HG02970 (cell line): ENCODE measurements around the gene M6PR.

Experiments used
- ATAC-seq: cut with Tn5 transposase; IDR thresholded peaks from one replicate; pipeline ENCODE4 v1.9.1; 2021; ENCODE audit warnings: mild to moderate bottlenecking, moderate library complexity, moderate number of reproducible peaks; ENCODE audit not compliant: unreplicated experiment, low FRiP score

M6PR gene

DNA sequence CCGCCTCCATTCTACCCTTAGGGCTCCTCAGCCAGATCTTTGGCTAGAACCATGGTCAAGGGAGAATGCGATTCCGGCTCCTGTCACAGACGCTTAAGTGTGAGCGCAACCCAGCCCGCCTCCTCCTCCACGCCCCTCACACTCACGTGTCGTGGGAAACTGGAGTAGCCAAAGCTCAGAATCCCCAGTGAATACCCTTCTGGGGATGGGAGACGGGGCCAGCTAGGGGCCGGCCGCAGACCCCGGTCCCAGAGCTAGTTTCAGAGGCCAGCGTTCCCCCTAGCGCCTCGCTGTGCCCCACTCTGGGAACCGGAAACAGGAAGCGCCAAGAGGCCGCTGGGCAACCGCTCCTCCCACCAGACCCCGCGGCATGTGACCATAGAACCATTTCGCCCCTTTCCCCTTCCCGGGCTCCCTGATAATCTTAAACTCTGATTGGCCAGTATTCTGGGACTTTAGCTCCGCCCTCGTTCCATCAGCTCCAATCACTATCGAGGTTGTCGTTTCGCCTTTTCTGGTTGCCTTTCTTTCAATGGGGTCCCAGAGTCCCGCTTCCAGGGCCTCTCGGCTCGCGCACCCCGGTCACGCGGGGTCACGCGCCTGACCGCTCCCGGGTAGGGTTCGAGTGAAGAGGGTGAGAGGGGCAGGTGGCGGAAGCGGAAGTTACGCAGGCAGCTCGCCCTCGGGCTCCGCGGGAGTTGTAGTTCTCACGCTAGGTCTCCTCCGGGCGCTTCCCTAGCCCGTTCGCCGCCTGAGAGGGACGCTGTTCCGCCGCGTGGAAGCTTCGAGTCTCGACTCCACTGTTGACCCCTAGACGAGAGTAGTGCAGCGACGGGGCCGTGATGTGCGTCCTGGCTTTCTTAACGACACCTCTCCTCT is at the start of gene M6PR:
Gene M6PR (minus strand): TSS at position 304 of the 879 bp plus-strand sequence. CDS start 3,241 bp downstream, outside the sequence.
- peak; percentile 85 for ATAC-seq

GRCh38 chr12:8996682-8997405 is 47.4 kb upstream of the M6PR start:
- peak; percentile 91 for ATAC-seq

DNA sequence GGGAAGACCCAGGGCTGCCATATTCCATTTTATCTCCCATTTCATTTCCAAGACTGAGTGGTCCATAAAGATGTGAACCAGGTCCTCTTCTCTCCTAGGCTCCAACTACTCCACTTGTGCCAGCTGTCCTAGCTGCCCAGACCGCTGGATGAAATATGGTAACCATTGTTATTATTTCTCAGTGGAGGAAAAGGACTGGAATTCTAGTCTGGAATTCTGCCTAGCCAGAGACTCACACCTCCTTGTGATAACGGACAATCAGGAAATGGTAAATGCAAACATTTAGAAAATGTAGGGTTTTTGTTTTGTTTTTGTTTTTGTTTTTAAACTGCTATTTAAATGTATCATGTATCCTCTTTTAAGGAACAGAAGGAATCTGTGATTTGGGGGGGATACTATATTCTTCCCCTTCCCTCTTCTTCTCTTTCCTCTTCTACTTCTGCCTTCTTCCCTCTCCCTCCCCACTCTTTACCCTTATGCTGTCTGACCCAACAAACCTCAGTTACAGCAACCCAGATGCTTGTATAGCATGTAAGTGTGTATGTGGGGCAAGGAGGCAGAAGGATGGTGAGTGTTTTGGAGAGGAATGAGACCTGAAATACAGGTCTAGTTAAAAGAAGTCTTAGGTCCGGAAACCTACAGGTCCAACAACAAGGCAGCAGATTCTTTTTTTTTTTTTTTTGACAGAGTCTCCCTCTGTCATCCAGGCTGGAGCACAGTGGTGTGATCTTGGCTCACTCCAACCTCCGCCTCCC is 45.8 kb upstream of the M6PR start:
- no peak for ATAC-seq

- no peak for ATAC-seq
Observed at GRCh38 chr12:8993827-8994226, 44.4 kb upstream of the M6PR start.

DNA sequence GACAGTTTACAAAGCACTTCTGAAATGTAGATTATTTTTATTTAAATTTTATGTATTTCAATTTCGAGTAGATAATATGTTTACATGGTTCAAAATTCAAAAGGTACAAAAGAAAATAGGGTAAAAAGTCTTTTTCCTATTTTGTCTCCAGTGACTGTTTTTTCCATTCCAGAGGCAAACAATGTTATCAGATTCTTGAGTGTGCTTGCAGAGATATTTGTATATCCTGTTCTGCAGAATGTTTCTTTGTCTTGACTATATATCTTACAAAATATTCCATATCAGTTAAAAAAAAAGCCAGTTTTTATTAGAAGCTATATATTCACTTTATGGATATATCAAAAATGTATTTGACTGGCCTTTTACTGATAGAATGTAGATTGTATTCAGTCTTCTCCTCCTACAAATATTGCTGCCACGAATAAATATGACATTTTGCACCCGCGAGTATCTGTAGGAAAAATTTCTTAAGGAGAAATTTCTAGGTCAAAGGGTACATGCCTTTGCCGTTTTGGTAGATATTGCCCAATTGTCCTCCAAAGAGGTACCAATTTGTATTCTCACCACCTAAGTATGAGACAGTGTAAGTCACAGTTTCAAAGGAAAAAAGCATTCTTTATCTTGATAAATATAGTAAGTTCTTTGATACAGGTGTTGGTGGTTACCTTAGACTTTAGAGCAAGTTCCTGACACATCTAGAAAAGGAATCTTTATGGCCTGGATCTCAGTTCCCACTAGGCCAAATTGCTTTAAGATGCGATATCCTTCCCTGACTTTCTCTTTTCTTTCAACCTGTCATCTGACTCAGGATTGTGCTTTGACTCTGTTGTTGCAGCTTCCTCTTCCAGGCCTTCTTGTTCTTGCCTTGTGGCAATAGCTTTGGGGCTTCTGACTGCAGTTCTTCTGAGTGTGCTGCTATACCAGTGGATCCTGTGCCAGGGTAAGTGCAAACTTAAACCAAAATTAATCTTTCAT is 42.2 kb upstream of the M6PR start:
- ATAC-seq, result no peak

DNA sequence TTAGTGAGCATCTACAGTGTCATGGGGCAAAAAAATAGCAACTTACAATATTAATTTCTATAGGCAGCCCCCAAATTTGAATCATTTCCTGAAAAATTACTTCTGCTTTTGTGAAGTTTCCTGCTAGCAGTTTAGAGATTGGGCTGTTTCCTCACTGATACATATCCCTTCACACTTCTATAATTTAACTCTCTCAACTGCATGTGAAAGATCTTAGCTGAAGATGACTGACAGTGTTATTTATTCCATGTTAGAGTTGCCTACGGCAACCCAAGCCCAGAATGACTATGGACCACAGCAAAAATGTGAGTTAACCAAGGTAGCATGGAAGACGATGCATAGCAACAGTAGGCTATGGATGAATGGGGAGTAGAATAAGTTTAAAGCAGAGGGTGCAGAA is 40.0 kb upstream of the M6PR start, which contains the start of gene KLRG1:
Gene KLRG1 (plus strand): TSS at position 134 of the 400 bp plus-strand sequence. CDS start 90 bp downstream, at position 224.
- ATAC-seq, result no peak

- ATAC-seq, result no peak
Observed at GRCh38 chr12:8987685-8988084, 38.2 kb upstream of the M6PR start.

GRCh38 chr12:8987163-8987562 is 37.7 kb upstream of the M6PR start:
- no peak for ATAC-seq

- ATAC-seq, result no peak
Observed at GRCh38 chr12:8985213-8985754, 35.8 kb upstream of the M6PR start.

DNA sequence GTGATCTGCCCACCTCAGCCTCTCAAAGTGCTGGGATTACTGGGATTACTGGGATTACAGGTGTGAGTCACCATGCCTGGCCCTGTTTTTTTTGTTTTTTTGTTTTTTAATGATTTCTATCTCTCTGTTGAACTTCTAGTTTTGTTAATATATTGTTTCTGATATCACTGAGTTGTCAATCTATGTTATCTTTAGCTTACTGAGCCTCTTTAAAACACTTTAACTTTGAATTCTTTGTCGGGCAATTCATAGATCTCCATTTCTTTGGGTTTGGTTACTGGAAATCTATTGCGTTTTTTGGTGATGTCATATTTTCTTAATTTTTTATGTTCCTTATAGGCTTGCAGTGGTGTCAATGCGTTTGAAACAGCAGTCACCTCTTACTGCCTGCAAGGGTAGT is 30.7 kb upstream of the M6PR start:
- no peak for ATAC-seq

GRCh38 chr12:8970432-8970831 is 21.0 kb upstream of the M6PR start:
- no peak for ATAC-seq

DNA sequence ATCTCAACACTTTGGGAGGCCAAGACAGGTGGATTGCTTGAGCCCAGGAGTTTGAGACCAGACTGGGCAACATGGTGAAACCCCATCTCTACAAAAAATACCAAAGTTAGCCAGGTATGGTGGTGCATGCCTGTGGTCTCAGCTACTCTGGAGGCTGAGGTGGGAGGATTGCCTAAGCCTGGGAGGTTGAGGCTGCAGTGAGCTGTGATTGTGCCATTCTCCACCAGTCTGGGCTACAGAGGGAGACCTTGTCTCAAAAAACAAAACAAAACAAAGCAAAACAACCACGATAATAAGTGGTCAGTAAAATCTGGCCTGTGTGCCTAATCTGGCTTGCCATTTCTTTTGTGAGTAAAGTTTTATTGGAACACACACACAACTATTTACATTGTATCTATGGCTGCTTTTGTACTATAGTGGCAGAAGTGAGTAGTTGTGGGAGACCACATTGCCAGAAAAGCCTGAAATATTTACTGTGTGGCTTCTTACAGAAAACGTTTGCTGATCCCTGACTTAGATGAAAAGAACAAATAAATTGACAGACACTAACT is 20.5 kb upstream of the M6PR start:
- ATAC-seq, result no peak

DNA sequence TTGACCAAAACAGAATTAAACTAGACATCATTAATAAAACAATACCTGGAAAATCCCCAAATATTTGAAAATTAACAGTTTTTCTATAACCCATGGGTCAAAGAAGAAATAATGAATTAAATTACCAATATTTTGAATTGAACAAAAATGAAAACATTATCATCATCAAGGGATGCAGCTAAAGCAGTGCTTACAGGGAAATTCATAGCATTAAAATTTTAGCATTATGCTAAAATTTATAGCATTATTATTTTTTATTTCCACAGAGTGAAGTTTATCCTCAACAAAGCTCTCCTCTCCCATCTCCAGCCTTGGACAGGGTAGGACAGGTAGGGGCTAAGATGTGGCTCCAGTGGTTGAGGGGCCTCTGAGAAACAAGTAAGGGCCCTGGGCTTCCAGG is 19.3 kb upstream of the M6PR start:
- no peak for ATAC-seq

- ATAC-seq, result no peak
Observed at GRCh38 chr12:8960176-8960575, 10.7 kb upstream of the M6PR start.

DNA sequence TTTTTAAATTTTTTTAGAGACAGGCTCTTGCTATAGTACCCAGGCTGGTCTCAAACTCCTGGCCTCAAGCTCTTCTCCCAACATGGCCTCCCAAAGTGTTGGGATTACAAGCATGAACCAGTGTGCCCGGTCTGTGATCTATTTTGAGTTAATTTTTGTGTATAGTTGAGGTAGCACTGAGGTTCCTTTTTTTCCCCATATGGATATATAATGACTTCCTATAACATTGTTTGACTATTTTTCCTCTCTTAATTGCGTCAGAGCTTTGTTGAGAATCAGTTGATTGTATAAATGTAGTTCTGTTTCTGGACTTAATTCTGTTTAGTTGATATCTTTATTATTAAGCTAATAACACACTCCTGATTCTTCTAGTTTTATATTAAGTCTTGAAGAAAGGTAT is 8.6 kb upstream of the M6PR start:
- ATAC-seq, result no peak

GRCh38 chr12:8957561-8957960 is 8.1 kb upstream of the M6PR start:
- no peak for ATAC-seq

- ATAC-seq, result no peak
Observed at GRCh38 chr12:8956772-8957171, 7.3 kb upstream of the M6PR start.

DNA sequence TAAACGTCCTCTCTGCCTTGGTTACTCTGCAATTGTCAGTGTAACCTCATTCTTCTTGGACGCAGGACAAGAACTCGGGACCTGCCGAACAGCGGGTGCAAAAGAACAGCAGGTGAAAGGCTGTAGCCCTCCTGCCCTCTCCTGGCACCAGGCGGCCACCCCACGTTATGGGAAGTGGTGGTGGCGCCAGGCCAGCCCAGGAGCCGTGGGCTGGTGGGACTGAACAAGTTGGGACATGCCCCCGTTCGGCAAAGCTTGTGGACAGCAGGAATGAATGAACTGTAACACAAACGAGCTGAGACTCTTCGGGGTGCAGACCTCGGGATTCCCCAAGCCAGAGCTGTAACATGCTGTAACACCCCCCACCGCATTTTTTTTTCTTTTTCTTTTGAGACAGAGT is 6.6 kb upstream of the M6PR start:
- ATAC-seq, result no peak

- ATAC-seq, result no peak
Observed at GRCh38 chr12:8953773-8954402, 4.4 kb upstream of the M6PR start.
